ENCODE measurements around the gene ARFGEF3. TPM values are rescaled to one million over a fixed set of nuclear protein-coding genes. Genes with fewer than 3 reads are reported as not detected.

The ARFGEF3 gene
- total and polyA plus RNA-seq, 2 experiments from 2014 or later, result 5.8 to 24.6 TPM

- TF ChIP-seq ZNF462 (CRISPR knock-in tag; IDR thresholded peaks at IDR 0.05) (no peak), POLR2AphosphoS5 (IDR thresholded peaks at IDR 0.05; ENCODE audit: low read depth) (no peak), ZNF114 (CRISPR knock-in tag; IDR thresholded peaks at IDR 0.05) (no peak)
- TF ChIP-seq, protein P1, sequence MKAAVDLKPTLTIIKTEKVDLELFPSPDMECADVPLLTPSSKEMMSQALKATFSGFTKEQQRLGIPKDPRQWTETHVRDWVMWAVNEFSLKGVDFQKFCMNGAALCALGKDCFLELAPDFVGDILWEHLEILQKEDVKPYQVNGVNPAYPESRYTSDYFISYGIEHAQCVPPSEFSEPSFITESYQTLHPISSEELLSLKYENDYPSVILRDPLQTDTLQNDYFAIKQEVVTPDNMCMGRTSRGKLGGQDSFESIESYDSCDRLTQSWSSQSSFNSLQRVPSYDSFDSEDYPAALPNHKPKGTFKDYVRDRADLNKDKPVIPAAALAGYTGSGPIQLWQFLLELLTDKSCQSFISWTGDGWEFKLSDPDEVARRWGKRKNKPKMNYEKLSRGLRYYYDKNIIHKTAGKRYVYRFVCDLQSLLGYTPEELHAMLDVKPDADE (IDR thresholded peaks at IDR 0.05), result no peak
Measured at GRCh38 chr6:138383776-138384175, 222.0 kb downstream of the ARFGEF3 start (continued).

DNA sequence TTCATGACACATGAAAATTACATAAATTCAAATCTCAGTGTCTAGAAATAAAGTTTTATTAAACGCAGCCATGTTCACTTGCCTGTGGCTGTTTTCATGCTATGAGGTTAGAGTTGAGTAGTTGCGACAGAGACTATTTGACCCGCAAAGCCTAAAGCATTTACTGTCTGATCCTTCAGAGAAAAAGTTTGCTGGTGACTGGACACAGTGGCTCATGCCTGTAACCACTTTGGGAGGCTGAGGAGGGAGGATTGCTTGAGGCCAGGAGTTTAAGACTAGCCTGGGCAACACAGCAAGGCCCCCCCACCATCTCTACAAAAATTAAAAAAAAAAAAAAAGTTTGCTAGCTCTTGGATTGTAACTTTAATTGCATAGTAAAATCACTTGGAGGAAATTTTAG, 225.2 kb downstream of the ARFGEF3 start:
- Histone ChIP-seq H3K9me2 (ENCODE audit: insufficient read depth) (no peaks in the 10 kb centered on the region), H3K79me2 (replicated peaks; ENCODE audit: insufficient read depth) (no peaks in the 10 kb centered on the region), H3K36me3 (ENCODE audit: insufficient read depth) (no peaks in the 10 kb centered on the region), H3K27ac (ENCODE audit: low read depth) (no peak overlapping the region), H3K27me3 (ENCODE audit: insufficient read depth) (no peaks in the 10 kb centered on the region), H3K4me1 (ENCODE audit: insufficient read depth) (peaks cover 13% of the 10 kb centered on the region), H3F3A (replicated peaks; ENCODE audit: low read depth) (no peaks in the 10 kb centered on the region), H3K4me3 (no peak overlapping the region), H4K20me1 (replicated peaks; ENCODE audit: insufficient read depth) (no peaks in the 10 kb centered on the region), H3K4me2 (no peak overlapping the region), H2AFZ (0 out of 2 replicates have a peak overlapping the region, but pooled peaks have one; percentile 18)
- no peaks in the 10 kb centered on the region for H3K36me3 Mint-ChIP-seq (ENCODE audit: low read depth)
- ATAC-seq, result no peak
- H3K27ac Mint-ChIP-seq, result no peak overlapping the region
- no peaks in the 10 kb centered on the region for H3K9me3 Mint-ChIP-seq
- H3K4me3 Mint-ChIP-seq, result no peak overlapping the region
- DNase-seq (ENCODE audit: low spot score), result no peak
- H3K4me1 Mint-ChIP-seq, result peaks cover 29% of the 10 kb centered on the region
- H3K27me3 Mint-ChIP-seq (ENCODE audit: insufficient read depth, low read depth, poor library complexity), result peaks cover 8% of the 10 kb centered on the region
- no peak for TF ChIP-seq JUNB (IDR thresholded peaks at IDR 0.05; ENCODE audit: unreplicated experiment)
- no peak for TF ChIP-seq CTCF (conservative IDR thresholded peaks at IDR 0.05; ENCODE audit: low read depth in 2 of 2)
- TF ChIP-seq ZNF331 (CRISPR knock-in tag; IDR thresholded peaks at IDR 0.05; ENCODE audit: low read depth), result no peak
- no peak for TF ChIP-seq NANOG (IDR thresholded peaks at IDR 0.05; ENCODE audit: borderline replicate concordance)
- no peak for TF ChIP-seq ZNF114 (CRISPR knock-in tag; IDR thresholded peaks at IDR 0.05)
